DMS79 (cell line): ENCODE measurements around the gene ANKRD23.
"Not testable (repeated sequence)": the region's sequence is repeated elsewhere in the genome, so short reads cannot be mapped to it uniquely, and the experiment has no call there.

ENCODE experiments used
- DNase-seq: peaks from one replicate; lab custom pipeline; 2025; lab: John Stamatoyannopoulos, UW

Gene ANKRD23

GRCh38 chr2:96863056-96863455 lies 19.2 kb upstream of the ANKRD23 start:
- not testable (repeated sequence) for DNase-seq

DNA sequence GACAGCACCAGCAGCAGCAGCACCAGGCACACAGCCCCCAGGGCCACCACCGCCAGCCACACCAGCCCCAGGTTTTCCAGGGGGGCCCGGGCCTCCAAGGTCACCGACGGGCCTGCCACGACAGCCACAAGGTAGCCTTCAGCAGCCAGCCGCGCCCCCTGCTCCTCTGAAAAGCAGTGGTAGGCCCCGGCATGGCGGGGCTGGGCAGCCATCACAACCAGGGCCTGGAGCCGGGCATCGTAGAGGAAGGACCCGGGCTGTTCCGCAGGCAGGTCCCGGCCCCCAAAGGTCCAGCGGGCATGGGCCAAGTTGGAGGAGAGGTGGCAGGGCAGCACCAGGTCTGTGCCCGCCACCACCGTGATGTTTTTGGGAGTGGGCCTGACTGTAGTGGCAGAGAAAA lies 17.3 kb upstream of the ANKRD23 start:
- DNase-seq = no peak

DNA sequence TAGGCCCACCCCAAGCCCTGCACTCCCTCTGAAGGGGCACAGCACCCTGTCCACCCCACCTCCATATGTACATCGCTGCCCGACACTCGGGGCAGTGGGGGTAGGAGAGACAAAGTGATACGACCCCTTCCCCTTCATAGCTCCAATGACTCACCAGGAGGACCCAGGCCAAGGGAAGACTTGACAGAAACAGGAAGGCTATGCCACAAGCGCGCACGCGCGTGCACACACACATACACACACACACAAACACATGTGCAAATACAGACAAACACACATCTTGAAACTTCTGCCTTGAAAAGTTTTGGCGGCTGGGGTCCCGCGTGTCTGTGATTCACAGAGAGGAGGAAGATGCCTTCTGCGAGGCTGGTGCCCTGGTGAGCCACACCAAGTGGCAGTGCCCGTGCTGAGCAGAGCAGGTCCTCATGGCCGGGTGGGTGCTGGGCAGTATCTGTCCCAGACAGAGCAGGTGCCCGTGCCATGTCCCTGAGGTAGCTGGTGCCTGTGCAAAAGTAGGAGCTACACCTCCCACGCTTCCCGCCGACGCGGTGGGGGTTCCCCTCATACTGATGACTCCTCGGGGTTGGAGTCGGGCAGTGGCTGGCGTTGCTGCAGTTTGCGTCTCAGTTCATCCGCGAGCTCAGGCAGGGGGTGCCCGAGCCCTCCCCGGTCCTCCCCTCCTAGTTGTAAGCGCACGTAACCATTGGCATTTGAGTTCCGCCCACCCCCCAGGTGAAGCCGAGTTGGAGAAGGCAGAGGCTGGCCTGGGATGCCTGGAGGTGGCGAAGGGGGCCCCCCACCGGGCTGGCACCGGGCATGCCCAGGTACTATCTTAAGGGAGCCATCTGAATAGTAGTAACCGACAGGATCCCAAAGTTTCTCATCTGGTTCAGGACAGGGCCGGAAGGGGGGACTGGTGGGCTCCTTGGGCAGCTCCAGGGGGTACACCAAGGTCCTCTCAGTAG lies 16.5 kb upstream of the ANKRD23 start:
- no peak for DNase-seq

DNA sequence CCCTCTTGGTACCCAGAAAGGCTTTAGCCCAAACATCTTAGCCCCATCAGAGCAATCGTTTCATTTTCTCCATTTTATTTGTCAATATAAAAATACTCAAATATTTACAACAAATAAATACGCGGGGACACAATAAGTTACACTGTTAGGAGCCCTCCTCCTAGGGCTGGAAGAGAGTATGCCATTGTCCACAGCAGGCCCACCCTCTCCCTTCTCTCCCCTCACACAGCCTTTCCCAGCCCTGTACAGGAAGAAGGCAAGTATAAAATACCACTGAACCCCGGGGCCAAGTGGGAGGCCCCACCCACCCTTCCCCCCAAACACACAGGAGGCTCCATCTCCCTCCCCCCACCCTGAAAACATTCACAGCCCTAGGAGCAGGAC lies 15.9 kb upstream of the ANKRD23 start:
- DNase-seq = no peak

DNA sequence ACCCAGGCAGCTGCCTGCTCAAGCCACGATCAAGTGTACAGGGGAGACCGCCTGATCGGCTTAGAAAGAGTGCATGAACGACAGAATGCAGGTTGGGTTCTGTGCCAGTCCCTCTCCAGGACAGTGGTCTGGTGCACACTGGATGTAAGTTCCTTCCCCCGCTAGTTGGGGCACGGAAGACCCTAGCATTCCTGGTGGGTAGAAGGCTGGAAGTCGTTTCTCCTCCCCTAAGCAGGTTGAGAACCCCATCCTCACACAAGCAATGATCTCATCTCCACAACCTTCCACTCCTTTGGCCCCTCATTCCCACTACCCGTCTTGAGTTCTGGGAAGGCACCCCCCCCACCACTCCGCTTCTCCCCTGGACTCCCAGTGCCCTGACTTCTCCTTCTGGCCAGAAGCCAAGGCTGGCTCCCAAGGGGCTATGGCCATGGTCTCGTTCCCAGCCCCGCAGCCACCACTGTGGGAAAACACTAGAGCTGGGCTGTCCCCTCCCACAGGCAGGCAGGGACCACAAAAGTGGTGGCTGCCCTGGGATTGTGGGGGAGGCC lies 15.4 kb upstream of the ANKRD23 start:
- DNase-seq = no peak

GRCh38 chr2:96857667-96858372 lies 14.0 kb upstream of the ANKRD23 start, which contains the start of gene ANKRD39:
Gene ANKRD39 (minus strand): TSS chr2:96858016. CDS start chr2:96857987, 29 bp downstream.
- DNase-seq = peak; percentile 92

GRCh38 chr2:96856776-96857666 lies 13.2 kb upstream of the ANKRD23 start:
- DNase-seq = no peak

DNA sequence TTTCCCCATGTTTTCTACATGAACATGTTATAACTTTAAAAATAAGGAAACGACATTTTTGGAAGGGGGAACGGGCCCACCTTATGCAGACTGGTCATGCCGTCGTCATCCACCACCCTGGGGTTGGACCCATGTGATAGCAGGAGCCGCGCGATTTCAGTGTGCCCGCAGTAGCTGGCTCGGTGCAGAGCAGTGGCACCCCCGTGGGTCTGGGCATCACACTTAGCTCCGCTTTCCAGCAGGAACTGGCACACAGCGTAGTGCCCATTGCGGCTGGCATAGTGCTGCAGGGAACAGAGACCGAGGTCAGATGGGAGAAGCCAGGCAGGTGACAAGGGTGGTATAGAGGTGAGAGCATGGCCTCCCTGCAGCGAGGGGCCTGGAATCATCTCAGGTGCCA lies 9.5 kb upstream of the ANKRD23 start:
- no peak for DNase-seq

DNA sequence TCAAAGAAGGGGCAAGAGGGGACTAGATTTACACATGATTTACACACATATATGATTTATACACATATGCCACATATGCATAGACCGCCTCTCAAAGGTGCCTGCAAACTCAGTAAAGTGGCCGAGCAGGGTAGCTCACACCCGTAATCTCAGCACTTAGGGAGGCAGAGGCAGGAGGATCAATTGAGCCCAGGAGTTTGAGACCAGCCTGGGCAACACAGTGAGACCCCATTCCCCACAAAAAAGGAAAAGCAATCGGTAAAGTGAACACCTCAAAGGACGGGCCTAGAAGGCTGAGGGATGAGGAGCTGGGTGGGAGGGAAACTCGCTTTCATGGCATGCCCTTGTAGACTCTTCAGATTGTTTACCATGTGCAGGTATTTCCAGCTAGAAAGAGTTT lies 8.8 kb upstream of the ANKRD23 start:
- DNase-seq = no peak

DNA sequence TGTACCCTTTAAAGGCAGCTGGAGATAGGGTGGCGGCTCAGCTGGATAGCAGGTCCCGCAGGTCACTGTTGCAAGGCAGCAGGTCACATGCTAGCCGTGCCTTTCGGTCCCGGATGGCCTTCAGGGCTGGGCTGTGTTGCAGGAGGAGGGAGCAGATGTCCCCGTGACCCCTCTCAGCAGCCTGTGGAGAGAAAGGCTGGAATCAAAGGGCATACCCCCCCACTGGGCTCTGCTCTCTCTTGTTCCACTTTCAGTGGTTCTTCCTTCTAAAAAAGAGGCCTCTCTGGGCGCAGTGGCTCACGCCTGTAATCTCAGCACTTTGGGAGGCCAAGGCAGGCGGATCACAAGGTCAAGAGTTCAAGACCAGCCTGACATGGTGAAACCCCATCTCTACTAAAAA lies 4.4 kb upstream of the ANKRD23 start:
- no peak for DNase-seq

DNA sequence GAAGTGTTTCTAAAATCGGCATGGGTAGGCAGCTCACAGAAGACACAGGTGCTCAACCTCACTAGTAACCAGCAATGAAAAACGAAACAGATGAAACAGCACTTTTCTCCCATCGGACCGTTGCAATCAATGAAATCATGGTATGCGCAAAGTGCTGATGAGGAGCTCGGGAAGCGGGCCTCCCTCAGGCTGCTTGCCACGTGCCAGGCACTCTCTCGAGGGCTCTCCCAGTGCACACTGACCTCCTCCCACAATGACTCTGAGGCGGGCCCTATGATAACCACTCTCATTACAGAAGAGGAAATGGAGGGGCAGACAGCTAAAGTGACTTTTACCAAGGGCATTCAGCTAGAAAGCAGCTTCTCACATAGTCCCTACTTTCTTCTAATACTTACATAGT lies 3.8 kb upstream of the ANKRD23 start:
- no peak for DNase-seq

DNA sequence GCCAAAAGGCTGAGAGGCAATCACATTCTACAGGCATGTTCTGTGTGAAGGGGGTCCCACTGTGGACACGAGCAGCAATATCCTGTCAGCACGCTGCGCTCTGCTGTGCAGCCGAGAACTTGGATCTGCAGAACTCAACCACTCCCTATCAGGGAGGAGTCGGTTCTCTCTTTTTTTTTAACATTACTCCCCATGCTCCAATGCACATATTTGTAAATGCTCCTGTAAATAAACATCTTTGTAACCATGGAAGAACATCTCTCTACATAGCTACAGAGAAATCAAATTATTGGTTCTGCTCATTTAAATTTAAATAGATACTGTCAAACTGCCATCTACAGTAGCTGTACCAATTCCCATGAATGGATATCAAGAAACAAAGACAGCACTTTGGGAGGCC lies 3.0 kb upstream of the ANKRD23 start:
- DNase-seq = no peak

GRCh38 chr2:96844405-96844808 lies 586 bp upstream of the ANKRD23 start:
- DNase-seq = no peak

DNA sequence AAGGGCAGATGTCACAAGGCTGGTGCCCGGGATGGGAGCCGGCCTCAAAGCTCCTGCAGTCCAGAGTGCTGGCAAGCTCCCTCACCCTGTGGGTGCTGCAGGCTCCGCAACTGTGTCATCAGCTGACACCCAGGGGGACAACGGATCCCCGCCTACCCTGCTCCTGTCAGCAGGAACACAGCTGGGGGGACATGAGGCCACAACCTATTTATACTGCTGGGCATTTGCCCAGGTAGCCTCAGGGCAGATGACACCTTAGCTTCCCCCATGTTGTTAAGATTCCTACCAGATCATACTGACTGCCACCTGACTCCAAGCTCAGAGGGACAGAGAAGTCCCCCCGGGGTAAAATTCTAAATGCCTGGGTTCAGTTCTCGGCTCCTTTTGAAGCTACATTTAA lies 1.2 kb downstream of the ANKRD23 start:
- DNase-seq = no peak

GRCh38 chr2:96841701-96842495 lies 1.9 kb downstream of the ANKRD23 start:
- no peak for DNase-seq

DNA sequence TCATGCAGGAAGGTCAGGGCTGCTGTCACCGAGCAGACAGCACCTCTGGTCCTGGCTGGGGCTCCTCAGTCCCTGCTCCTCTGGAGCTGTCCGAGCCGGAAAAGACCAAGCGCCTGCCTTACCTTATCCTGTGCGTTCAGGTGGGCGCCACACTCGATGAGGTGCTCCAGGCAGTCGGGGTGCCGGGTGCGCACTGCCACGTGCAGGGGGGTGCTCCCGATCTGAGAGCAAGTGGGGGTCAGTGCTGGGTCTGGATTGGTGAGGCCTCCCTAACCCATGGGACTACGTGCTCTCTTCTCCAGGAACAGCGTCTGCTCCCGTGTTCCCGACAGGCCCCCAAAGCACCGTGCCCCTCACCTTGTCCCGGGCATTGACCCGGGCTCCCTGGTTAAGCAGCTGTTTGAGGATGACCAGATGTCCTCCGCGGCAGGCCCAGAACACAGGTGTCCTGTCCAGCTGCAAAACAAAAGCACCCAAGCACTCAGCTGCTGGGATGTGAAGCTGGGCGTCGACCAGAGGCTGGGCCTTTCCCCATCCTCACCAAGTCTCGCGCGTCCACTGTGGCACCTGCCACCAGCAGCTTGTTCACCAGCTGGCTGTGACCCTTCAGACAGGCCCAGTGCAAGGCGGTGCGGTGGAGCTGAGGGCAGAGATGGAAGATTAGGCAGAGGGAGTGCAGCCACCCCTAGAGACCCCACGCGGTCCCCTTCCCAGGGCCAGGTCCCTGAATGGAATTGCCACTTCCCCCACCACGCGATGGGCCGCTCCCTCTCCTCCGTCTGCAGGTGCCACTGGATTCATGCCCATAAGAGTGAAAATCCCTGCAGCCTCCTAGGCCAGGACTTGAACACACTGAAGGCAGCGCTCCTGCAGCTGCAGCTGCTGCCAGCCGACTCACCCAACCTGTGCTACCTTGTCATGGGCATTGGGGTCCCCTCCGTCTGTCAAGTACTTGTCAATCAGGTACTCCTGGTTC lies 3.7 kb downstream of the ANKRD23 start:
- no peak for DNase-seq

GRCh38 chr2:96839293-96839874 lies 4.4 kb downstream of the ANKRD23 start:
- no peak for DNase-seq

DNA sequence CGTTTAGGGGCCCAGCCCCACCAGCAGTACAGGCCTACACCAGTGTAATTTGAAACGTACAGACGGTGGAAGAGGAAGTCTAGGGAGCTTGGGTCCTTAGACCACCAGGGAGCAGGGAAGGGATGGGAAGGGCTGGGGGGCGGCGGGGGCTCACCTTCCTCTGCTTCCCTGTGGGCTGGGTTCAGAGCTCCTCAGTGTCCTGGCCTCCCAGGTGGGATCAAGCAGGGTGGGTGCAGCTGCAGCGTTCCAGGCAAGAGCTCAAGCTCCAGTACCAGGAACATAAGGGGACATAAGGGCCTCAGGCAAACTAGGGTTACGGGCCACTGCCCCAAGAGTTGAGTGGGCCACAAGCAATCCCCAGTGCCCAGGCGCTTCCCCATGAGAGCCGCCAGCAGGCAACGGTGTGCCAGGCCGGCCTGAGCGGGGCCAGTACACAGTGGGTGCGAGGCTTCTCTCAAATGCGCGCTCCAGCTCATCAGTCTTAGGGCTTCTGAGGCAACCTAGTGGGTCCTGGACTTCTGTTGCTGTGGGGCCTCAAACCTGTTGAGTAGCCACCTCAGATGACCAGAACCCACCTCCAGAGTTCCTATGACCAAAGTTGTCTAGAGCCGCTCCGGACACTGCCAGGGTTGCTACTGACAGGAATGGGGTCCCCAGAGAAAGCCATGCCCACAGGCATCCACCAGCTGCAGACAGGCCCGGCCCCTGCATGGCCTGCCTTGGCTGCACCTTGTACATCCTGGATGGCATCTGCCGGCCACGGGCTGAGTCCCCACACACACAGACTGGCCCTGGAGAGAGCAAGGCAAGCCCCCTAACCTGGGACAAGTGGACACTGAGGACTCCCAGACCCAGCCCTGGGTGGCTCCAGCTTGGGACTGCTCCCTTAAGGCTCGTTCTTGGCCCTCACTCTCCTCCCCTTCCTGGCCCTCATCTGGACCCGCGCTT lies 5.2 kb downstream of the ANKRD23 start:
- DNase-seq = no peak
